ENCODE measurements around the gene TTLL1. TPM values are rescaled to one million over a fixed set of nuclear protein-coding genes. Genes with fewer than 3 reads are reported as not detected.

Gene TTLL1
- total and polyA plus RNA-seq, 9 donors: 1.3 to 13.7 (median 7.2) TPM

- H3K27ac ChIP-seq: no peak overlapping the region
- TF ChIP-seq POLR2A (IDR thresholded peaks at IDR 0.05) (no peak), CTCF (IDR thresholded peaks at IDR 0.05) (no peak), EP300 (IDR thresholded peaks at IDR 0.05) (no peak)
- no peak overlapping the region for H3K4me3 ChIP-seq
Measured at GRCh38 chr22:43009444-43009843, 79.7 kb downstream of the TTLL1 start.

GRCh38 chr22:43008921-43009320 is 80.3 kb downstream of the TTLL1 start:
- H3K27ac ChIP-seq: no peak overlapping the region
- no peaks in the 10 kb centered on the region for H3K36me3 ChIP-seq
- 76 to 84% (median 84%) methylated on average over 4 of the region's 4 CpGs for WGBS, 3 donors
- DNase-seq: no peak
- H3K9me3 ChIP-seq: no peaks in the 10 kb centered on the region
- intact Hi-C loops (cut with DNase I): no loop called here
- no peak for TF ChIP-seq POLR2A (IDR thresholded peaks at IDR 0.05)
- no peak for TF ChIP-seq EP300 (IDR thresholded peaks at IDR 0.05)
- peaks cover 16% of the 10 kb centered on the region for H3K4me1 ChIP-seq (ENCODE audit: insufficient read depth)
- H3K4me3 ChIP-seq: no peak overlapping the region
- no peaks in the 10 kb centered on the region for H3K27me3 ChIP-seq

More at GRCh38 chr22:43009444-43009843, 79.7 kb downstream of the TTLL1 start:
- Histone ChIP-seq H3K36me3 (no peaks in the 10 kb centered on the region), H3K9me3 (no peaks in the 10 kb centered on the region), H3K4me1 (ENCODE audit: insufficient read depth) (peaks cover 11% of the 10 kb centered on the region), H3K27me3 (no peaks in the 10 kb centered on the region)
- no peak for DNase-seq
- 68 to 73% (median 71%) methylated on average over 4 of the region's 4 CpGs for WGBS, 3 donors
- intact Hi-C loops (cut with DNase I): no loop called here

- H3K4me3 ChIP-seq: no peak overlapping the region
- no peaks in the 10 kb centered on the region for H3K9me3 ChIP-seq
- TF ChIP-seq EP300 (IDR thresholded peaks at IDR 0.05) (no peak), POLR2A (IDR thresholded peaks at IDR 0.05) (no peak), CTCF (IDR thresholded peaks at IDR 0.05) (no peak)
- intact Hi-C loops (cut with DNase I): no loop called here
- peaks cover 18% of the 10 kb centered on the region for H3K4me1 ChIP-seq (ENCODE audit: insufficient read depth)
- DNase-seq: no peak
- 96 to 98% (median 97%) methylated on average over 4 of the region's 4 CpGs for WGBS, 3 donors
- no peaks in the 10 kb centered on the region for H3K36me3 ChIP-seq
- H3K27ac ChIP-seq: no peak overlapping the region
- H3K27me3 ChIP-seq: no peaks in the 10 kb centered on the region
Measured at GRCh38 chr22:43008509-43008908, 80.7 kb downstream of the TTLL1 start.

DNA sequence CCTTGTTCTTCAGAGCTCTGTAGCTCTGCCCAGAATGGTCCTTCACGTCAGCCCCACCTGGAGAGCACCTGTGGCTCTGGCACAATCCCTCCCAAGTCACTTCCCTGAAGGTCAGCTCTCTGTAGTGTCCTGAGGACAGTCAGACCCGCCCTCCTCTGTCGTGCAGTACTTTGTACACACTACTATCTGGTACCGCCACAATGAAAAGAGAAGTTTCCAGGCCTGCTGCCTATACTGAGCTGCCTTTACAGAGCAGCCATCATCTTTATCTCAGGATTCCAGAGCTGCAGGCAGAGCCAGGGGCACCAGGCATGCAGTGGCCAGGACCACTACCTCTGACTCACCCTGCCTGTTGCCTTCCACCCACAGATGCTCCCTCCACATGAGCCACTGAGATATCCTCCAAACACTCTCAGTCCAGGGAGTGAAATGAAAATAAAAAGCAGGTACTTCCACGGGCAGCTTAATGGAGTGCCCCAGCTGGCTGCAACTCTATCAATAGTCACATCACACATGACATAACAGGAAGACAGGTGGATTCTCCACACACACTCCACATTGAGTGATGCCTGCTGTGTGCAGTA is 81.6 kb downstream of the TTLL1 start:
- intact Hi-C loops (cut with DNase I): no loop called here
- peaks cover 17% of the 10 kb centered on the region for H3K4me1 ChIP-seq (ENCODE audit: insufficient read depth)
- WGBS, 3 donors: 64 to 66% (median 64%) methylated on average over 5 of the region's 5 CpGs
- no peak overlapping the region for H3K4me3 ChIP-seq
- TF ChIP-seq POLR2A (IDR thresholded peaks at IDR 0.05): no peak
- TF ChIP-seq CTCF (IDR thresholded peaks at IDR 0.05): no peak
- no peak for TF ChIP-seq EP300 (IDR thresholded peaks at IDR 0.05)
- H3K36me3 ChIP-seq: no peaks in the 10 kb centered on the region
- no peak overlapping the region for H3K27ac ChIP-seq
- no peak for DNase-seq
- H3K9me3 ChIP-seq: no peaks in the 10 kb centered on the region
- H3K27me3 ChIP-seq: no peaks in the 10 kb centered on the region

- H3K27me3 ChIP-seq: no peaks in the 10 kb centered on the region
- intact Hi-C loops (cut with DNase I): no loop called here
- no peaks in the 10 kb centered on the region for H3K9me3 ChIP-seq
- DNase-seq: no peak
- H3K4me1 ChIP-seq (ENCODE audit: insufficient read depth): peaks cover 21% of the 10 kb centered on the region
- H3K4me3 ChIP-seq: no peak overlapping the region
- no peaks in the 10 kb centered on the region for H3K36me3 ChIP-seq
- H3K27ac ChIP-seq: no peak overlapping the region
- 93 to 95% (median 94%) methylated on average over 7 of the region's 7 CpGs for WGBS, 3 donors
- TF ChIP-seq POLR2A (IDR thresholded peaks at IDR 0.05): no peak
- TF ChIP-seq CTCF (IDR thresholded peaks at IDR 0.05): no peak
- TF ChIP-seq EP300 (IDR thresholded peaks at IDR 0.05): no peak
Measured at GRCh38 chr22:43006753-43007152, 82.4 kb downstream of the TTLL1 start.
